ENCODE results near the gene LCP2. TPM values are rescaled to one million over a fixed set of nuclear protein-coding genes. Genes with fewer than 3 reads are reported as not detected.
A peak's percentile ranks its signal among the peaks of the same experiment; 100 is the strongest.

Gene LCP2
- total RNA-seq, 1 donor from 2014 or later = 25.5 TPM

- Histone ChIP-seq H3K4me3 (no peak overlapping the region), H3K27me3 (no peaks in the 10 kb centered on the region), H3K36me3 (no peaks in the 10 kb centered on the region), H3K4me1 (peaks cover 32% of the 10 kb centered on the region), H3K9me3 (no peaks in the 10 kb centered on the region), H3K27ac (peak overlapping the region; percentile 24)
- peak in 1 of 2 donors; percentile 85 for DNase-seq (ENCODE audit: extremely low spot score in 2 of 2)
- intact Hi-C loops (cut with DNase I) = no loop called here
- TF ChIP-seq CTCF (IDR thresholded peaks at IDR 0.05) = no peak
- TF ChIP-seq POLR2AphosphoS5 (IDR thresholded peaks at IDR 0.05; ENCODE audit: insufficient read depth in 1 of 2, low read depth in 1 of 2) = no peak
- no peak for TF ChIP-seq POLR2A (IDR thresholded peaks at IDR 0.05)
These were observed 6.0 kb upstream of the LCP2 start for GRCh38 chr5:170303549-170303948.

DNA sequence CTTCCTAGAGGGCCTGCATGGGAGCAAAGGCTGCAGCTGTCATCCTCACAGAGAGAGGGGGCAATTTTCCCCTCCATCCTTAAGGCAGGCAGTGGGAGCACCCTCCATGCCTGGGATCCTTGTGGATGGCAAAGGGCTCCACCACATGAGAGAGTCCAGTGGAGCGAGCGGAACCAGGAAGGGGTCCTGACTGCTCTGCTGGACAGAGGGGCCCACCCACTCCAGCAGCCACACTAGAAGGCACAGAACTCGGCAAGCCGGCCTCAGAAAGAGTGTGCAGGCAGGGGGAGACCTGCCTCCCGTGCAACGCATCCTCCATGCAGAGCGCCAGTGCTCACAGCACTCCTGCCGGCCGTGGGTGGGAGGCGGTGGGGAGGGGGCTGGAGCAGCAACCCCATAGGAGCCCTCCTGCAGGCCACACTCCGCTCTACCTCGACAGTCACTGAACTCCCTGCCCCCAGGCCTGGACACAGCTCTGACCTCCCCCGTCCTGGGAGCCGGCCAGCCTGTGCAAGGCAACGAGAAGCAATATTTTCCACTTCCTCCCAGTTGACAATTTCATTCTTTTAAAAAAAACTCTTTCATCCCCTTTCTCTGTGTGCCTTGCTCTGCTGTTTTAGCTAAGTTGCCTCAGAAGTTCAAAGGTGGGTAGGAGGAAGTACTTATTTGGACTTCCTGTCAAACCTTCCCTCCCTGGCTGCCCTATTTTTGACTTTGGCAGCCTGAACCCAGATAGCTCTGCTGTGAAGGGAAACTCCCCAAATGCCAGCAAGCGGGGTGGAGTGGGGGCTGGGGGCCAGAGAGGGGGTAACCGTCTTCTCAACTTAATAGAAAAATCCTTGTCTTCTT is 5.3 kb upstream of the LCP2 start:
- peak in 1 of 2 donors; percentile 91 for DNase-seq (ENCODE audit: extremely low spot score in 2 of 2)
- Histone ChIP-seq H3K4me3 (no peak overlapping the region), H3K27ac (peak overlapping the region; percentile 28), H3K36me3 (no peaks in the 10 kb centered on the region), H3K9me3 (no peaks in the 10 kb centered on the region), H3K27me3 (no peaks in the 10 kb centered on the region), H3K4me1 (peaks cover 28% of the 10 kb centered on the region)
- intact Hi-C loops (cut with DNase I) = no loop called here
- TF ChIP-seq POLR2A (IDR thresholded peaks at IDR 0.05) = no peak
- peak in 1 of 2 donors; percentile 47 for TF ChIP-seq POLR2AphosphoS5 (IDR thresholded peaks at IDR 0.05; ENCODE audit: insufficient read depth in 1 of 2, low read depth in 1 of 2)

DNA sequence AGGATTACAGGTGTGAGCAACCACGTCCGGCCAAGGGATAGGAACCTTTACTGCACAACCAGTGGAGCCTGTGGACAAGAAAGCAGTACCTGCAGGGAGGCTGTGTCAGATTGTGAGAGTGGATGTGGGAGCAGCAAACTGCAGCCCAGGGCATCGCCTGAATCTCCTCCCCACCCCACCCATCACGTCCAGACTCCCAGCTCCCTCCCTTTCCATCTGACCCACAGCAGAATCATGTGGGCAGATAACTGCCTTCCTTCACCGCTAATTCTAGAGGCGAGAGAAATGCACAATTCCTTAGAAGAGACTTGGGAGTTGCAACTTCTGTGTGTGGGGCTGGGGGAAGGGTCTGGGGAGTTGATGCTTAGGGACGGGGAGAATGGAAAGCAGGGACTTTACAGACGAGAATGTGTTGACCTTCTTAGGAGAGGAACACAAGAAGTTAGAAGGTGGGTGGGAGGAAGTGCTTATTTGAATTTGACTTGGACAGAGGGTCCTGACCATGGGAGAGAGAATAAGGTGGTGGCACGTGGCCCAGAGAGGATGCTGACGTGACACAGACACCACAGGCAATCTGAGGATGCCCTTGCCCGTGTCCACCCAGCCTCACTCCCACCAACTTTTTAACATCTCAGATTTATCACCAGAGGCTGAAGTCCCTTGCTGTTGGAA is 4.5 kb upstream of the LCP2 start:
- H3K4me1 ChIP-seq = peaks cover 24% of the 10 kb centered on the region
- no peaks in the 10 kb centered on the region for H3K36me3 ChIP-seq
- H3K9me3 ChIP-seq = no peaks in the 10 kb centered on the region
- peak in 1 of 2 donors; percentile 83 for DNase-seq (ENCODE audit: extremely low spot score in 2 of 2)
- no peak overlapping the region for H3K27ac ChIP-seq
- no peaks in the 10 kb centered on the region for H3K27me3 ChIP-seq
- TF ChIP-seq POLR2AphosphoS5 (IDR thresholded peaks at IDR 0.05; ENCODE audit: insufficient read depth in 1 of 2, low read depth in 1 of 2) = no peak
- no peak for TF ChIP-seq CTCF (IDR thresholded peaks at IDR 0.05)
- no peak for TF ChIP-seq POLR2A (IDR thresholded peaks at IDR 0.05)
- intact Hi-C loops (cut with DNase I) = no loop called here
- H3K4me3 ChIP-seq = no peak overlapping the region

- no peak for DNase-seq (ENCODE audit: extremely low spot score in 2 of 2)
- no peaks in the 10 kb centered on the region for H3K27me3 ChIP-seq
- H3K27ac ChIP-seq = no peak overlapping the region
- H3K4me1 ChIP-seq = peaks cover 17% of the 10 kb centered on the region
- H3K36me3 ChIP-seq = no peaks in the 10 kb centered on the region
- no peak for TF ChIP-seq POLR2AphosphoS5 (IDR thresholded peaks at IDR 0.05; ENCODE audit: insufficient read depth in 1 of 2, low read depth in 1 of 2)
- no peak for TF ChIP-seq CTCF (IDR thresholded peaks at IDR 0.05)
- no peak for TF ChIP-seq POLR2A (IDR thresholded peaks at IDR 0.05)
- H3K4me3 ChIP-seq = no peak overlapping the region
- intact Hi-C loops (cut with DNase I) = no loop called here
- H3K9me3 ChIP-seq = no peaks in the 10 kb centered on the region
These were observed 3.6 kb upstream of the LCP2 start for GRCh38 chr5:170301149-170301548.

GRCh38 chr5:170300361-170301013 is 2.9 kb upstream of the LCP2 start:
- Histone ChIP-seq H3K4me1 (peaks cover 17% of the 10 kb centered on the region), H3K36me3 (no peaks in the 10 kb centered on the region), H3K4me3 (no peak overlapping the region), H3K9me3 (no peaks in the 10 kb centered on the region), H3K27me3 (no peaks in the 10 kb centered on the region), H3K27ac (no peak overlapping the region)
- peak in 1 of 2 donors; percentile 87 for DNase-seq (ENCODE audit: extremely low spot score in 2 of 2)
- TF ChIP-seq POLR2A (IDR thresholded peaks at IDR 0.05) = no peak
- TF ChIP-seq POLR2AphosphoS5 (IDR thresholded peaks at IDR 0.05; ENCODE audit: insufficient read depth in 1 of 2, low read depth in 1 of 2) = no peak
- TF ChIP-seq CTCF (IDR thresholded peaks at IDR 0.05) = no peak
- intact Hi-C loops (cut with DNase I) = no loop called here
